GM18867 (cell line): Measurements from ENCODE around the gene NEDD4L.
A peak's percentile ranks its signal among the peaks of the same experiment; 100 is the strongest.

Experiments
- ATAC-seq: cut with Tn5 transposase; IDR thresholded peaks from one replicate; pipeline ENCODE4 v1.9.1; 2021; ENCODE audit warnings: mild to moderate bottlenecking, moderate library complexity; ENCODE audit not compliant: unreplicated experiment

NEDD4L gene

DNA sequence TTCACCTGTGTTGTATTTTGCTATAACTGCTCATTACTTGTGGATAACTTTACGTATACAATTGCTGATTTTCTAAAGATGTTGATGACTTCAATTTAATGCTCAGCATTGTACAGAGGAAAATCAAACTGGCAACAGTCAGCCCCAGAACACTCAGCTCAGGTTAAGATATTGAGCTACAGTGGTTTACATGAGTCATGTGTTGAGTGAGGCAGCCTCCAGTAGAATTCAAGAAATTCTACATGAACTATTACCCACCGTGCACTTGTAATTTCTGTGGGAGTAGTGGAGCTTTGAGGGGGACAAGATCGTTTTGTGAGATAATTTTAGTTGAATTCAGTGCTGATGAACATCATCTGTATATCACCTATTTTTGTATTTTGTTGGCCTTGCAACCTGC, 292.6 kb downstream of the NEDD4L start:
- no peak for ATAC-seq

DNA sequence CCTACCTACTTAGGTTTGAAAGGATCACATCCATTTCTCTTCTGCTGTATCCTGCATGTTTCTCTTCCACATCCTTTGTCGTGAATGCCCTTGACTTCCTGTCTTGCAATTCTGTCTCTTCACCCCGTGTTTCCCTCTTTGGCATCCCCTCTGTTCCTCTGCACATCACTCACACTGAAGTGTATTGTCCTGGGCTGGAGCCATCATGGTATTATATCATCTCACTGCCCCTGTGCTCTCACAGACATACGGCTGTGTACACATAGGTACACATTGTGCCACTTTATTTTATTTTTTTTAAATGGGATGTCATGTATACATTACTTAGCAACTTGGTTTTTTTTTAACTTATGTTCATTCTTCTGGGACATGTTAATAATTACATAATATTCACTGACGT, 293.3 kb downstream of the NEDD4L start:
- no peak for ATAC-seq

DNA sequence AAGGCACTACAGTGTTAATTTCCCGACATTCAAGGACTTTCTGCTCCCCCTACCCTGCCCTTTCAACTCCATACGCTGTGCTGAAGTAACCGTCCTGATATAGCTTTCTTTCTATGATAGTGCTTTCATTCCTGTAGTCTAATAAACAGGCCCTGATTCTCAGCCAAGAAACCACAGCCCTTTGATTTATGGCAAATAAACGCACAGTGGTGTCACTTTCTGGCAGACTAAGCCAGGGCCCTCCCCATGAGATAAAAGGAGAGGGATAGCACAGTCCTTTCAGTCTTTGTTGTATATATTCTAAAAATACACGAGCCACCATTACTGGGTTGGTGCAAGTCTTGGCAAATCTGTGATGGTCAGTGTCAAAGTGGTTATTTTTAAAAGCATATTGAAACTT, 293.7 kb downstream of the NEDD4L start:
- ATAC-seq = no peak

DNA sequence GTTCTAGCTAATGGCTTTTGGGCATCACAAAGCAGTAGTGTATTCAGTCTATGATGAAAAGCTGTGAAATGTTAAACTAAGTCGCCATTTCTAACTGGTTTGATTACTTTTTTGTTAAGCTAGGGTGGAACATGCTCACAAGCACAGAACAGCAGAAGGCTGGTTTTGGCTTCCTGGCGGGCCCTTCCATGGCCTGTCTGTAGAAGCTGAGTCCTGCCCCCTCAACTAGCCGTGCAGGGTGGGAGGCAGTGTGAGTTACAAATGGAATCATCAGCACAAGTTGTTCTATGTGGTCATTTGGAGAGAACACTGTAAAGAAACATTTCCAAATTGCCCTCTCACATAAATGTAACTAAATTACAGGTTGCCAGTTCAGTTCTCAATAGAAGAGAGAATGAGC, 294.1 kb downstream of the NEDD4L start:
- no peak for ATAC-seq

DNA sequence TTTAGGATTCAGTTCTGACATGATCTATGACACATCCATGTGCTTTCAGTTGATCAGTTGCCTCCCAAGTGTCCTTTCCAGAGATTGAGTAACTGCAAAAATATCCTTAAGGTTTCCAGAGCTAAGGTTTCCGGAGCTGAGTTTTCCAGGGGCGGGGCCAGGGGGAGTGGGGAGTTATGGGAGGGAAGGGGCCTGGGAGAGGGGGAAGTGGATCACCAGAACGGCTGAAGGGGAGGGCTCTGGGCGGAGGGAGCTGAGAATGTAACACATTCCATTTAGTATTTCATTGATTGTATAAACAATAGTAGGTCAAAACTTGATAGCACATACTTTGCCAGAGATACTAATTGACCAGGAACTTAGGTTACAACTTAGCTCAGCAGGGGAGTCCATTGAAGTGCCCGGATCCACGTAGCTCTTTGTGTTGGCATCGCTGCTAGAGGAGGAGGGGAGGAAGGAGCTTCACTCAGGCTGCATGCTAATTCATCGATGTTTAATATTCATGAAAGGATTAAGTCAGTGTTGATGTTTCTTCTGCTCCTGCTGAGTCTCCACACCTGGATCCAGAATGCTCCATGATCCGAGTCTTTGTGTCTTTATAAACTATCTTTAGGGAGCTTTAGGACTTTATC, 295.1 kb downstream of the NEDD4L start:
- no peak for ATAC-seq

DNA sequence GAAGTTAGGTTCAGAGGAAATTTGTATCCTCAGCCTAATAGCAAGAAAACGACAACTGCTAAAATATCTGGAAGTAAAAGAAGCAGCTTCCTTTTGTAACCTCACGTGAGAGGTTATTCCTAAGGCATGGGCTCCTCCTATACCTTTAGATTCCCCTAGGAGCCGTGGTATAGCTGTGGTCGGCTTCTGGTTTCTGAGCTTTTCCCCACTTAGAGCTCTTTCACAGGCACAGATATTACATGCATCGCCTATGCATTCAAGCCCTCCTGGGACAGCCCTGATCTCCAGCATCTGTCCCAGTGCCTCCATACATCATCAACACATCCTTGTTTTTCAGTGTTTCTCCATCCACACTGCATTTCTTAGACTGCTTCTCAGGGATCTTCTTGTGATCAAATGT, 295.9 kb downstream of the NEDD4L start:
- ATAC-seq = no peak

DNA sequence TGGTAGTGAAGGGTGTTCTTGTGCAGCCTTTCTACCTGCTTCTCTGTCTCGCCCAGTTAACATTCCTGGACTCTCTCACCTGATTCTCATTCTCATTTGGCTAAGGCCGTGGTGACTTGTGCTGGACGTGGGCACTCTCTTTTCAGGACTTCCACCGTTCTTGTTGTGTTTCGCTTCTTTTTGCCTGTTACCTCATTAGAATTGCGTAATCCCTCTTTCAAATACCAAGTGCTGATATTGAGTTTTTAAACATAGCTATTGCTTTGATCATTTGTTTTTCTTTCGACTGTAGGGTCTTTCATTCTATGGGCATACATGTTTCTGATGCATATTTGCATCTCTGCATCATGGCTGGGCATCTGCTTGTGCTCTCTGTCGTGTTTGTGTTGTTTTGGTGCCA, 297.9 kb downstream of the NEDD4L start:
- ATAC-seq = no peak

DNA sequence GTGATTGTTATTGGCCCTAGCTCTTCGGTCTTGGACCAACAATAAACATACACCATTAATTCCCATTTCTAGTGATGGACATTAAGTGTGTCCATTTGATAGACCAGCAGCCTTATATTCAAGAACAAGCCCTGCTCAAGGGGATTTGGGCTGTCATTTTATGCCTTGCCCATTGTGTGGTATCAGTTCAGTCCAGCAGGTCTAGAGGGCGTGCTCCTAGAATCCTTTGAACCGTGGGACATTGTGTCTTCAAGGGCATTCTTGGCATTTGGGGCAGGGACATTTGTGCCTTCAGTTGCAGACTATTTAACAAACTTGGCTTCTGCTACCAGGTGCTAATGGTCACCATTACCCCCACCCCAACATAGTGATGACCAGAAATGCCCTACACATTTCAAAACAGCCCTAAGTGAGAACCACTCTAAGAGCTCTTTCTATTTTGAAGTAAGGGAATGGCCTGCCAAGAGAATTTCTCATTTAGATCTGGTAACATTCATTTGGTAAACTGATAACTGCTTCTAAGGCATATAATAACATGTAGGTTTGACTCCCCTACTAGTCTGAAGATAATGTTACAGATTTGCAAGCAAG, 300.1 kb downstream of the NEDD4L start:
- no peak for ATAC-seq

DNA sequence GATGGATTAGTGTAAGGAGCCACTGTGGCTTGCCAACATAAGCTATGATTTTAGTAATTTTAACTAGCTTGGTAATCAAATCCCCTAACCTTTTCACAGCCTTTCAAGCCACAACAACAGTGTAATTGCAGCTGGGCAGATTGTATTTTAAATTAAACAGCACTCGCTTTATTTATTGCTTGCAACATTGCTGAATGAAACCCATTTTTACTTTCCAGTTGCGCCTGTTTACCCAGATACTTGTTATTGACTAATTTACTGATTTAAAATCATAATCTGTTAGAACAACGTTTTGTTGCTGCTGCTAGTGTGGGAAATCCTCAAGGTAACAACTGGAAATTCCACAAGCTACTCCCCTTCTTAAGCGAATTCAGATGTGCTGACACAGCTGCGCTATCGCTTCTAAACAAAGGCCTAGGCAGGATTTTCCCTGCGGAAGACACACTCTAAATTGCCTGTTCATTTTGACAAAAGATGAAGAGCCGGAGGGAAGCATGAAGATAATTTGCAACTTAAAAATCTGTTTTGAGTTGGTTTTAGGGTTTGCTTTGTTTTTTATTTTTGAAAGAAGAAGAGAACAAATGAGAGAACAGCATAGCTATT, 300.9 kb downstream of the NEDD4L start:
- no peak for ATAC-seq

DNA sequence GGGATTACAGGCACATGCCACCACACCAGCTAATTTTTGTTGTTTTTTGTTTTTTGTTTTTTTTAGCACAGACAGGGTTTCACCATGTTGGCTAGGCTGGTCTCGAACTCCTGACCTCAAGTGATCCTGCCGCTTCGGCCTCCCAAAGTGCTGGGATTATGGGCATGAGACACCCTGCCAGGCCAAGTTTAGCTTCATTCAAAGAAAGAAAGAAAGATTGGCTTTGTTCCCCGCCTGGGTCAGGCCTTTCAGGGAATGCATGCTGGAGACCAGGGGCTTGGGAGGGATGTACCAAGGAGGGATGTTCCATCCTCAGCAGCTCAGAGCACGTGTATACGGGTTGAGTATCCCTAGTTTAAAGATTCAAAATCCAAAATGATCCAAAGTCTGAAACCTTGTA, 301.8 kb downstream of the NEDD4L start:
- no peak for ATAC-seq

DNA sequence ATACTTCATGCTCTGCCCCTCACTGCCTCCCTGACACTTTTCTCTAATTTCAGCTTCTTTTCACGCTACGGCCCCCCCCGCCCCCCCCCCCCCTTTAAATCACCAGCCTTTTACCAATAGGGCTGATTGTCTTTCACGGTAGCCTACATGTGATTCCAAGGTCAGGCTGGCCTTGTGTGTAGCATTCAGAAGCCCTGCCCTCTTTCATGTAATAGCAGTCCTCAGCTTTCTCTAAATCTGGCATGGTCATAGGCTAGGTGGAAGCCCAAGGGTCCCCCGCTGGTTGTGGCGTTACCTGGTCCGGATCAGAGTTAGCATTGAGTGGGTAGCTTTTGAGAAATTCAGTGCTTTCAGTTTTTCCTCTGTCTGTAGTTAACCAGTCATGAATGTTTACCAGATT, 303.1 kb downstream of the NEDD4L start:
- ATAC-seq = no peak

DNA sequence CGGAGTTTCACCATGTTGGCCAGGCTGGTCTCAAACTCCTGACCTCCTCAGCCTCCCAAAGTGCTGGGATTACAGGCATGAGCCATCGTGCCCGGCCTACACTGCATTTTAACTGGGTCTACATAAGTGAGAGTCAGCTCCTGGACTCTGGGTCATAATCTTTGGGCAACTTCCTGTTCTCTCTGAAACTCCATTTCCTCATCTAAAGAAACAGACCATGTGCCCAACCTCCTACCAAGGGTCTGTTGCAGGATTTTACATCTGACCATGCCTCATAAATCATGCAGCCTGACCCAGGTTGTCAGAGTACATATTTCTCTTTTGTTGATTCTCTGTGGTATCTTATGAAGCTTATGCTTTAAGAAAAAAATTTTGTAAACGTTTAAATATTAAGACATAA, 304.5 kb downstream of the NEDD4L start:
- no peak for ATAC-seq

DNA sequence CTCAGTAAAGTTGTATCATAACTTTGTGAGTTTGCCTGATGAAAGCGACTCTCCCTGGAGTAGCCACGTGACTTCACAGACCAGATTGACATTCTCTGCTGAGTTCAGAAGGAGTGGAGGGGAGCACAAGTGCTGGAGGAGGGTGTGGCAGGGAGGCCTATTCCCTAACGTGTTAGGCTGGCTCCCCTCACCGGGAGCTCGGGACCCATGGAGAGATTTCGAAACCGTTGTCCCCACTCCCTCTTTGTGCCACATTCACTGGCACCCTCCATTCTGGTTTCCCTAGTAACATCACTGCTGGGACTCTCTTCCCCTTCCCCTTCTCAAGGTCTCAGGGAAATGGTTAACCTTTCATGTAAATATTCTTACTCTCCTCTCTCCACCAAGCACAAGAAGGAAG, 304.9 kb downstream of the NEDD4L start:
- no peak for ATAC-seq

DNA sequence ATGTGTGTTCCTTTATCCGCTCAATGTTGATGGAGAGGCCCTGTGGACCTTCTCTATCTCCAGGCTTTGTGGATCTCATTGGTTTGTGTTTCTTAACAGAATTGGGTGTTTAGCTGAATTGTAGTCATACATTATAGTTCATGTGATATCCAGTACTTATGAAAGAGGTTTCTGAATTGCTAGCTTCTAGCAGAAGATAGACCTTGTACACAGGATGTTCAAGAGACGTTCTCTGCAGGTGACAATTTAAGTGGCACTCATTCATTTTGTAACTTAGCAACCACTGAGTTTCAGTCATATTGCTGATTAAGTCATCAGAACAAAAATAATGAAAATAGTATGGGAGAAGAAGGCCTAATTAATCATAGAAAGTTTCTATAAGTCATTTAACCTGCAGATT, 305.6 kb downstream of the NEDD4L start:
- ATAC-seq = peak; percentile 53

DNA sequence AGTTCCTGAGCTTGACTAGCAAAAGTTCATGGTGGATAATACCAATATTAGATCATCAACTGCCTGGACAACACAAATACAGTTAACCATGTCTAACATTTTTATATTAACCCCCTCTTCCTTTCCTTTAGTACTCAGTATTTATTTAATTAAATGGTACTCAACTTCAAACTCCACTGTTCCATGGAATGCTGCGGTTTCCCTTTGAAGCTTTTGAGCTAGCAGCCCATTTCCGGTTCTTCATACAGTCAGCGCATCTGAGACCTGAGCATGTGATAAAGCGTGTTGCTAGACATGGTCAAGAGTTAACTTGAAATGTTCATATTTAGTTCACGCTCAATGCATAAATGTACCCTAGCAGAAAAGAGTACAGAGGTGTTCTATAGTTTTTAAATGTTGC, 306.5 kb downstream of the NEDD4L start:
- no peak for ATAC-seq

DNA sequence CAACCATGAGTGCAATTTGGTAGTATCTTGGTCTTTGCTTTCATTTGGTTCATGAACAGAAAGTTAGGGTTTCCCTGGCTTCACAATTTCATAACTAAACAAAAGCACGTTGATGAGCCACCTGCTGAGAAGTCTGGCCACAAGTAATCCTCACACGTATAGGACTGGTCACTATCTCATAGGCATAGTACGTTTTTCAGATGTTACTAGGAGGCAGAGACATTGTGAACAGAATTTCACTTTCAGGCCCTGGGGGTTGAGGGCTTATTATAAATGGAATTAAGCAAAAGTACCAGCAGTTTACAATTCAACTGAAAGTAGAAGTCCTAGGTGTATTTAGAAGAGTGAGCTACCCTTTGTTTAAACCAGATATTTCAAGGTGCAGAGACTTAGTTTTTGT, 307.8 kb downstream of the NEDD4L start:
- peak; percentile 52 for ATAC-seq

DNA sequence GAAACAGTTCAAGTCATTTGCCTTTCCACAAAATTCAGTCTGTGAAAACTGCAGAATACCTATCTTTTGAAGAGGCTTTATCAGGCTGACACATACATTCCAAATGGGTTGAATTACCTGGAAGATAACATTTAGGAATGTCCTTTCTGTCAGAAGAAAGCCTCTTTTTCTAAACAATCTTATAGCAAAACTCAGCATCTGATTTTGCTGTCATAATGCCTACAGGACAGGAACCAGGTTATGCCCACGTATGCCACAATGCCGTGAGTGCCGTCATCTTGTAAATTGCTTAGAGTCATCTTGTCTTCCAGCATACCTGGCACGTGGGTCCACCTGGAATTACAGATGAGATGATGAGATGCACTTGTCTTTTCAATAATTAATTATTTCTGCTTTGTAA, 309.6 kb downstream of the NEDD4L start:
- ATAC-seq = no peak

DNA sequence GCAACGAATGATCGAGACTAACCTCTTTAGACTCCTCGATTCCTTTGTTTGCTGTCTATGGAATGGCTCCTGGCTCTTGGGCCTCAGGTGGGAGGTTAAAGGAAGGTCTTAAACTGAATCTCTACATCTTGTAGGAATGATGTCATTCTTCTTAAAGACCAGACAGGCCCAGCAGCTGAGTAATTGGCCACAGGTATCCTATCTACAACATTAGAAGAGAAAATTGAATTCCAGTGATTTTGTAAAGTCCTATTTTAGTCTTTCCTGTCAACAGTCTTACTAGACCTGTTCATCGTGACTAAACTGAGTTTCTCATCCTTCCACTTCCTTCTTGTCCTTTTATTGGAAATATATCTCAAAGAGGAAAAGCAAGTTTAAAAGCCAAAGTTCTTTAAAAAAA, 310.0 kb downstream of the NEDD4L start:
- ATAC-seq = no peak

DNA sequence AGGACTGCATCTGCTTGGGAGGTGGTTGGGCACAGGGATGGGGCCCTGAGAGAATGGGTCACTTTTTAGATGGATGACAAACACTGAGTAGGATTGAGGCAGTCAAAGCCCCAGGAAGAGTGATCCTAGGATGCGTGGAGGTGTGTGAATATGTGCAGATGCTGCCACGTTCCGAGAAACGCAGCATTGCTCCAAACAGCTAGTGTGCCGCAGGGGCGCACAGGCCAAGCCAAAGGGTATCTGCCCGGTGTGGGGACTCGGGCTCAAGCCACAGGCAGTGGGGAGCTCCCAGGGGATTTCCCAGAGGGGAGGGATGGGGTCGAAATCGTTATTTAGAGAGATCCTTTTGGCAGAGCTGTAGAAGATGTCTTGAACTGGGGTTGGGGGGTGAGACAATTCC, 310.8 kb downstream of the NEDD4L start:
- ATAC-seq = no peak

DNA sequence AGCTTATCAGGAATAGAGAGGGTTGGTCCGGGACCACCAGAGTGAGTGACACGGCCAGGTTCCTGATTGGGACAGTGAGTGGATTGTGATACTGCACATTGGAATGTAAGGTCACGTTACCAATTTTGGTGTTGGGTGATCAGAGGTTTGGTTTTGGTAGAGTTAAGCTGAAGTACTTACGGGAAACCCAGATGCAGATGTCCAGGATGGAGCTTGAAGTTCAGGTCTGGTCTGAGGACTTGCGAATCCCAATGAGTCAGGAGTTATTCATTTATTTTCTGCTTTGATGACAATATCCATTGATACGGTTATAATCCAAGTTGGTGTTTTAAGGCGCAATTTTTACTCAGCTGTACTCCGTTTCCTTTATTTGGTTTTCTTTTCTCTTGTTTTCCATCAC, 311.2 kb downstream of the NEDD4L start:
- no peak for ATAC-seq

DNA sequence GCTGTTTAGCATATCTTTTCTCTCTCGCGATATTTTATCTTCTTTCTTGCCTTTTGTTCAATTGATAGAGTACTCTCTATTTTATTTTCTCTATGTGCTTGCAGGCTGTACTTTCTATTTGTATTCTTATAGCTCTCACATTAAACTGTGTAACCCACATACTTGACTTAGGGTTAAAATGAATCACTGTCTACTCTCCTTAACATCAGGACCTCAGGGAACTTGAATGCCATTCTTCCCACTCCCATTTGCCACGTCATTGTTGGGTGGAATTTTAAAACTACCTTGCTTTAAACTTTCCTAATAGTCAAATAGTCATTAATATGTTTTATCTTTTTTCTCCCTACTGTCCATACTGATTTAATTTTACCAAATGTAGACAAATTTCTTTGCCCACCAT, 315.2 kb downstream of the NEDD4L start:
- no peak for ATAC-seq

DNA sequence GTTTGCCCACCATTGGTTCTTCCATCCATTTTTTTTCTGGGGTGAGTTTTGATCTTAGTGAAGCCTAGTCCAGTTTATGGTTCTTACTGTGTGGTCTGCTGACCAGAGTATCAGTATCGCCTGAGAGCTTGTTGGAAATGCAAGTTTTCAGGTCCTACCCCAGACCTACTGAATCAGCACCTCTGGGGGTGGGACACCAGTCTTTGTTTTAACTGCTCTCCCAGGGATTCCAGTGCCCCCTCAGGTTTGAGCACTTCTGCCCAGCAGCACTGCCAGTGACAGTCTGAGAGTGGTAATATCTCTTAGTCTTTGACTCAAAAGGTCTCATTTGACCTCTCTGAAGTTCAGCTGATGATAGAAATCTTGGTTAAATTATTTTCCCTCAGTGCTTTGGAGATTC, 315.6 kb downstream of the NEDD4L start:
- ATAC-seq = no peak

DNA sequence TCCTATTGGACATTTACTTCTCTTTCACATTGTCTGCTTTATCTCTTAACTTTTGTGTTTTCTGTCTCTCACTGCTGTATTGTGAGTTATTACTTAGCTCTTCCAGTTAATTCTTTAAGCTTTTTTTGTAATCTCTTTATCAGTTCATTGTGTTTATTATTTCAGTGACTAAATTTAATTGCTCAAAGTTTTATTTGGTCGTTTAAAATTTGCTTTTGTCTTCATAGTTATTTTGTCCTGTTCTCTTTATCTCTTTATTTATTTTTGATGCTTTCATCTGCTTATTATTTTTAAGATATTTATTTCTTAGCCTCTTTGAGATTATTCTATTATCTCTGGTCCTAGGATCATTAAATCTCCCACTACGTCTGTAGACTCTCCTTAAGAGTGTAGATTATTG, 316.3 kb downstream of the NEDD4L start:
- no peak for ATAC-seq
